B cell (primary cell): Measurements from ENCODE around the gene PHF19. TPM values are rescaled to one million over a fixed set of nuclear protein-coding genes. Genes with fewer than 3 reads are reported as not detected.

Experiments used
- ATAC-seq: fragments of 200-7000 bp; cut with Tn5 transposase; one replicate; pipeline ENCODE4 v1.10.0; 2021; ENCODE audit warnings: low read depth, mild to moderate bottlenecking, moderate number of reproducible peaks, moderate library complexity
- CTCF ChIA-PET: fragments of 350-600 bp; sonication (Branson Sonifier 250); formaldehyde crosslinking; loops from one replicate; lab custom pipeline; 2021; ENCODE audit warnings: antibody characterized with exemption, inconsistent platforms; lab: Charles Lee
- POLR2A ChIA-PET: fragments of 350-600 bp; sonication (Branson Sonifier 250); formaldehyde crosslinking; loops from one replicate; lab custom pipeline; 2021; ENCODE audit warnings: antibody characterized with exemption; lab: Charles Lee
- DNase-seq: peaks from one replicate; pipeline ENCODE4 v3.0.0; 2013
- H2AFZ ChIP-seq: 2 replicates; pipeline ENCODE4 v1.6.1; 2012; ENCODE audit warnings: mild to moderate bottlenecking, low read depth, low read length; ENCODE audit not compliant: insufficient read depth, poor library complexity, severe bottlenecking
- H3K27ac ChIP-seq, 2 donors: 1 replicate in 1 of 2; 2 replicates in 1 of 2; pipeline ENCODE4 v1.5.1; 2012 to 2013; ENCODE audit warnings: low read length in 2 of 2, mild to moderate bottlenecking in 2 of 2, moderate library complexity in 1 of 2
- H3K27me3 ChIP-seq, 4 experiments: fragments of 200-600 bp in 1 of 4; sonication (generic) in 1 of 4; replicated peaks in 1 of 4; 1 replicate in 2 of 4; 2 replicates in 2 of 4; pipeline versions ENCODE4 v1.6.1 to v1.7.0; 2013 to 2016; ENCODE audit warnings: low read length in 3 of 4, mild to moderate bottlenecking in 2 of 4, mixed read lengths in 1 of 4, moderate library complexity in 1 of 4; ENCODE audit not compliant: insufficient read depth in 4 of 4, control insufficient read depth in 3 of 4; ENCODE audit errors: control extremely low read depth in 1 of 4
- H3K36me3 ChIP-seq, 2 experiments: replicated peaks in 1 of 2; 1 replicate in 1 of 2; 2 replicates in 1 of 2; pipeline versions ENCODE4 v1.6.1 to v1.7.1; 2013; ENCODE audit warnings: low read length in 1 of 2; ENCODE audit not compliant: insufficient read depth in 2 of 2, control insufficient read depth in 1 of 2; ENCODE audit errors: control extremely low read depth in 1 of 2, extremely low read depth in 1 of 2
- H3K4me1 ChIP-seq, 2 donors: fragments of 200-600 bp in 1 of 2; sonication (generic) in 1 of 2; 1 replicate in 1 of 2; 2 replicates in 1 of 2; pipeline versions ENCODE4 v1.5.1 to v1.6.1; 2013 to 2017; ENCODE audit warnings: low read length in 2 of 2; ENCODE audit not compliant: control insufficient read depth in 2 of 2, insufficient read depth in 2 of 2
- H3K4me2 ChIP-seq: replicated peaks from 2 replicates; pipeline ENCODE3; 2012; ENCODE audit warnings: mild to moderate bottlenecking, low read depth, low read length; ENCODE audit not compliant: poor library complexity, severe bottlenecking
- H3K4me3 ChIP-seq, 5 experiments: fragments of 200-600 bp in 1 of 5; sonication (generic) in 1 of 5; 1 replicate in 3 of 5; 2 replicates in 2 of 5; pipeline versions ENCODE4 v1.5.1 to v1.7.0; 2011 to 2016; ENCODE audit warnings: low read length in 4 of 5, mild to moderate bottlenecking in 4 of 5, low read depth in 2 of 5, control low read depth in 1 of 5, moderate library complexity in 1 of 5; ENCODE audit not compliant: insufficient read depth in 1 of 5; ENCODE audit errors: control extremely low read depth in 1 of 5, extremely low read depth in 1 of 5
- H3K79me2 ChIP-seq: fragments of 200-600 bp; sonication (generic); one replicate; pipeline ENCODE4 v1.6.0; 2016; ENCODE audit warnings: low read length; ENCODE audit not compliant: control insufficient read depth, insufficient read depth
- H3K9ac ChIP-seq: fragments of 200-600 bp; sonication (generic); 2 replicates; pipeline ENCODE4 v1.6.1; 2017; ENCODE audit warnings: mild to moderate bottlenecking, low read length, moderate library complexity
- H3K9me3 ChIP-seq, 3 donors: one replicate each; pipeline versions ENCODE4 v1.6.1 to v1.7.1; 2013; ENCODE audit warnings: low read length in 2 of 3; ENCODE audit not compliant: control insufficient read depth in 2 of 3, insufficient read depth in 1 of 3; ENCODE audit errors: control extremely low read depth in 1 of 3
- H4K20me1 ChIP-seq: 2 replicates; pipeline ENCODE4 v1.6.0; 2012; ENCODE audit warnings: mild to moderate bottlenecking, low read length; ENCODE audit not compliant: insufficient read depth, control insufficient read depth, poor library complexity, severe bottlenecking
- H3K27ac Mint-ChIP-seq: one replicate; pipeline ENCODE4 v1.8.0; 2021; ENCODE audit warnings: mixed read lengths
- H3K27me3 Mint-ChIP-seq: one replicate; pipeline ENCODE4 v1.8.0; 2021; ENCODE audit warnings: mixed read lengths
- H3K4me1 Mint-ChIP-seq: one replicate; pipeline ENCODE4 v1.8.0; 2021; ENCODE audit warnings: mixed read lengths
- H3K4me3 Mint-ChIP-seq: one replicate; pipeline ENCODE4 v1.8.0; 2021; ENCODE audit warnings: mixed read lengths
- H3K9me3 Mint-ChIP-seq: one replicate; pipeline ENCODE4 v1.8.0; 2022; ENCODE audit warnings: mixed read lengths; ENCODE audit not compliant: insufficient read depth
- CTCF ChIP-seq: fragments of 200-600 bp; IDR thresholded peaks from one replicate; pipeline ENCODE4 v1.8.0; 2022; ENCODE audit warnings: antibody characterized with exemption, mild to moderate bottlenecking
- EZH2 ChIP-seq: IDR thresholded peaks from 2 replicates; pipeline ENCODE4 v1.6.1; 2012; ENCODE audit warnings: borderline replicate concordance, low read depth, mild to moderate bottlenecking, moderate library complexity, low read length; ENCODE audit not compliant: insufficient read depth, poor library complexity, severe bottlenecking
- WGBS: methylation state at CpG from one replicate; pipeline ENCODE4 v1.1.5; 2013; ENCODE audit warnings: missing lambda C conversion rate; ENCODE audit not compliant: insufficient coverage; 5-methylcytosine and 5-hydroxymethylcytosine counted together
- intact Hi-C: fragments of 100-400 bp; cut with micrococcal nuclease; formaldehyde crosslinking; loops from one replicate; pipeline ENCODE4 v1.10.0; 2022
- polyA plus RNA-seq: library from polyadenylated mRNA; depleted of rRNA; stranded (reverse); fragments of >200 nt; gene quantifications from 2 replicates; pipeline ENCODE4 v1.2.3, GENCODE V29; 2012
- total RNA-seq, 2 donors: library from RNA; stranded (reverse); fragments of 120-200 nt in 1 of 2; gene quantifications; 1 replicate in 1 of 2; 2 replicates in 1 of 2; pipeline versions ENCODE4 v1.2.3 to v1.2.4, GENCODE V29; 2013 to 2022

PHF19 gene
- total and polyA plus RNA-seq, 2 donors (not counting 1 experiment from before 2014, with no cell fraction given) = 17.0 to 20.9 TPM

GRCh38 chr9:120904061-120904977 is 27.3 kb upstream of the PHF19 start:
- no peak overlapping the region for H2AFZ ChIP-seq
- Mint-ChIP-seq H3K4me1 (peaks cover 54% of the 10 kb centered on the region), H3K27ac (peak overlapping the region; percentile 76), H3K4me3 (peak overlapping the region; percentile 48), H3K9me3 (no peaks in the 10 kb centered on the region), H3K27me3 (no peaks in the 10 kb centered on the region)
- ATAC-seq = peak; percentile 77
- H3K27ac ChIP-seq = peak overlapping the region; percentile 76 to 77
- peaks cover 1 to 4% of the 10 kb centered on the region in 2 experiments for H3K36me3 ChIP-seq
- no peaks in the 10 kb centered on the region for H4K20me1 ChIP-seq
- TF ChIP-seq CTCF (no peak), EZH2 (no peak)
- peak; percentile 79 for DNase-seq
- intact Hi-C loops = no loop called here
- no peaks in the 10 kb centered on the region for H3K27me3 ChIP-seq
- H3K4me1 ChIP-seq = peaks cover 53 to 57% of the 10 kb centered on the region in 2 donors
- H3K9ac ChIP-seq = no peak overlapping the region
- ChIA-PET POLR2A (interaction anchor here (1.0 to 1.3 kb wide), 4 partner anchors 8 to 27 kb away, joined by 3 to 4 read pairs (median 4); no protein-coding TSS in a partner anchor), CTCF (interaction anchor here (0.7 to 2.0 kb wide), 6 partner anchors 11 to 35 kb away, joined by 3 to 12 read pairs (median 6); no protein-coding TSS in a partner anchor)
- H3K79me2 ChIP-seq = no peaks in the 10 kb centered on the region
- WGBS = 74% methylated on average over 15 of the region's 16 CpGs
- H3K4me3 ChIP-seq = no peak overlapping the region
- H3K9me3 ChIP-seq = peaks cover 0 to 9% (median 0%) of the 10 kb centered on the region in 3 donors
- peak overlapping the region; percentile 53 for H3K4me2 ChIP-seq
